Chondrocyte (in vitro differentiated cells): Measurements from ENCODE around the gene KATNA1. TPM values are rescaled to one million over a fixed set of nuclear protein-coding genes. Genes with fewer than 3 reads are reported as not detected.

Experiments
- DNase-seq: peaks from one replicate; pipeline ENCODE4 v3.0.0; 2021; ENCODE audit warnings: mixed read lengths, low spot score
- H3K27ac Mint-ChIP-seq: one replicate; pipeline ENCODE4 v1.8.0; 2021; ENCODE audit warnings: mild to moderate bottlenecking, moderate library complexity, mixed read lengths; ENCODE audit not compliant: unreplicated experiment
- H3K27me3 Mint-ChIP-seq: 2 replicates; pipeline ENCODE4 v1.8.0; 2021; ENCODE audit warnings: low read depth, mixed read lengths
- H3K36me3 Mint-ChIP-seq: 2 replicates; pipeline ENCODE4 v1.8.0; 2021; ENCODE audit warnings: low read depth, mixed read lengths
- H3K4me1 Mint-ChIP-seq: 2 replicates; pipeline ENCODE4 v1.8.0; 2021; ENCODE audit warnings: low read depth, mild to moderate bottlenecking, mixed read lengths
- H3K4me3 Mint-ChIP-seq: one replicate; pipeline ENCODE4 v1.8.0; 2021; ENCODE audit warnings: mild to moderate bottlenecking, moderate library complexity, mixed read lengths; ENCODE audit not compliant: unreplicated experiment
- H3K9me3 Mint-ChIP-seq: 2 replicates; pipeline ENCODE4 v1.8.0; 2021; ENCODE audit warnings: low read depth, mixed read lengths
- total RNA-seq: library from RNA; stranded (reverse); gene quantifications from 3 replicates; pipeline ENCODE4 v1.2.1, GENCODE V29; 2021
- TF ChIP-seq, protein P1 (sequence below): fragments of 200-600 bp; sonication (generic); IDR thresholded peaks from 2 replicates; pipeline ENCODE4 v1.5.0; 2021; ENCODE audit warnings: antibody characterized with exemption, mild to moderate bottlenecking, moderate library complexity

KATNA1 gene
- total RNA-seq, 1 donor from 2014 or later = 17.1 TPM

DNA sequence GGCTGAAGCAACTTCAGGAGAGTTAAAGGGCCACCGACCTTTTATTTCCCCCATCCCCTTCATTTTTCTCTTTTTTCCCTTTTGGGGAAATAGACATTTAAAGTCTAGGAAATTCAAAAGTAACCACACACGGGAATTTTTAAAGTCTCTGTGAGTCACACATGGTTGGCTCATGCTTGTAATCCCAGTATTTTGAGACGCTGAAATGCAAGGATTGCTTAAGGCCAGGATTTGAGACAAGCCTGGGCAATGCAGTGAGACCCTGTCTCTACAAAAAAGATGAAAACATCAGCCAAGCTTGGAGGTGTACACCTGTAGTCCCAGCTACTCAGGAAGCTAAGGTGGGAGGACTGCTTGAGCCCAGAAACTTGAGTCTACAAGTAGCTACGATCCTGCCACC, 34.2 kb downstream of the KATNA1 start:
- H3K27me3 Mint-ChIP-seq = no peaks in the 10 kb centered on the region
- H3K4me3 Mint-ChIP-seq = no peak overlapping the region
- H3K27ac Mint-ChIP-seq = no peak overlapping the region
- peaks cover 7% of the 10 kb centered on the region for H3K9me3 Mint-ChIP-seq
- no peaks in the 10 kb centered on the region for H3K4me1 Mint-ChIP-seq
- DNase-seq = no peak
- peaks cover 12% of the 10 kb centered on the region for H3K36me3 Mint-ChIP-seq
- TF ChIP-seq, protein P1, sequence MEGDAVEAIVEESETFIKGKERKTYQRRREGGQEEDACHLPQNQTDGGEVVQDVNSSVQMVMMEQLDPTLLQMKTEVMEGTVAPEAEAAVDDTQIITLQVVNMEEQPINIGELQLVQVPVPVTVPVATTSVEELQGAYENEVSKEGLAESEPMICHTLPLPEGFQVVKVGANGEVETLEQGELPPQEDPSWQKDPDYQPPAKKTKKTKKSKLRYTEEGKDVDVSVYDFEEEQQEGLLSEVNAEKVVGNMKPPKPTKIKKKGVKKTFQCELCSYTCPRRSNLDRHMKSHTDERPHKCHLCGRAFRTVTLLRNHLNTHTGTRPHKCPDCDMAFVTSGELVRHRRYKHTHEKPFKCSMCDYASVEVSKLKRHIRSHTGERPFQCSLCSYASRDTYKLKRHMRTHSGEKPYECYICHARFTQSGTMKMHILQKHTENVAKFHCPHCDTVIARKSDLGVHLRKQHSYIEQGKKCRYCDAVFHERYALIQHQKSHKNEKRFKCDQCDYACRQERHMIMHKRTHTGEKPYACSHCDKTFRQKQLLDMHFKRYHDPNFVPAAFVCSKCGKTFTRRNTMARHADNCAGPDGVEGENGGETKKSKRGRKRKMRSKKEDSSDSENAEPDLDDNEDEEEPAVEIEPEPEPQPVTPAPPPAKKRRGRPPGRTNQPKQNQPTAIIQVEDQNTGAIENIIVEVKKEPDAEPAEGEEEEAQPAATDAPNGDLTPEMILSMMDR = no peak

DNA sequence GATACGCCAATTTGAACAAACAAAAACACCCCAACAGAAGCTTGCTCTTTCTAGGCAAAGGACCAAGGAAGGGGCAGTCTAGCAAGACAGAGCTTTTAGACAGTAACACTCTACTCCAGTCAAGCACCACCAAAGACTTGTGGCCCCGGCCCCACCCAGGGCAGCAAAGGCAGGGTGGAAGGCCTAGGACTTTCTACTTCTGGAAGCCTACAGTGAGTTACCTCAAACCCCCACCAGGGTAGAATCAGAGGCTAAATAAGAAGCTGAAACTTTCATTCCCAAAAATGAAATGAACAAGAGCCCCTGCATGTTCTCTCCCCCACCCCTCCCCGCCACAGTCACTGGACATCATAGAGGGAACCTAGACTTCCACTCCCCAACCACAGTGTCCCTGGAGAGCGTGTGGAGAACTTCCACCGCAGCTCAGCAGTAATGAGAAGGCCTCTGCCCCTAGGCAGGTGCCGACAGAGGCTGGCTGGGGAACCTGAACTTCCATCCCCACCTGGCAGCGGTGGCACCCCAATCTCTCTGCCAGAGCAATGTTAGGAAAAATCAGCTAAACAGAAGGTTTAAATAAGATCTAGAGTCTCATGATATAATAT, 40.0 kb downstream of the KATNA1 start:
- no peak overlapping the region for H3K27ac Mint-ChIP-seq
- TF ChIP-seq, protein P1 = no peak
- peaks cover 8% of the 10 kb centered on the region for H3K36me3 Mint-ChIP-seq
- H3K9me3 Mint-ChIP-seq = peaks cover 7% of the 10 kb centered on the region
- H3K4me1 Mint-ChIP-seq = no peaks in the 10 kb centered on the region
- no peak for DNase-seq
- H3K4me3 Mint-ChIP-seq = no peak overlapping the region
- no peaks in the 10 kb centered on the region for H3K27me3 Mint-ChIP-seq

DNA sequence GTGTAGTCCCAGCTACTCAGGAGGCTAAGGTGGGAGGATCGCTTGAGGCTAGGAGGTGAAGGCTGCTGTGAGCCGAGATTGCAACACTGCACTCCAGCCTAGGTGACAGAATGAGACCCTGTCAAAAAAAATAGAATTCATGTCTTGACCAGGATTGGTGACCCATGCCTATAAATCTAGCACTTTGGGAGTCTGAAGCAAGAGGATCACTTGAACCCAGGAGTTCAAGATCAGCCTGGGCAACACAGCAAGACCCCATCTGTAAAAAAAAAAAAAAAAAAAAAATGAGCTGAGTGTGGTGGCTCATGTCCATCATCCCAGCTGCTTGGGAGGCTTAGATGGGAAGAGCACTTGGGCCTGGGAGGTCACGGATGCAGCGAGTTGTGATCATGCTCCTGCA, 48.0 kb downstream of the KATNA1 start:
- TF ChIP-seq, protein P1 = no peak
- Mint-ChIP-seq H3K27me3 (no peaks in the 10 kb centered on the region), H3K27ac (no peak overlapping the region), H3K9me3 (no peaks in the 10 kb centered on the region), H3K4me1 (no peaks in the 10 kb centered on the region), H3K36me3 (peaks cover 17% of the 10 kb centered on the region), H3K4me3 (no peak overlapping the region)
- no peak for DNase-seq

DNA sequence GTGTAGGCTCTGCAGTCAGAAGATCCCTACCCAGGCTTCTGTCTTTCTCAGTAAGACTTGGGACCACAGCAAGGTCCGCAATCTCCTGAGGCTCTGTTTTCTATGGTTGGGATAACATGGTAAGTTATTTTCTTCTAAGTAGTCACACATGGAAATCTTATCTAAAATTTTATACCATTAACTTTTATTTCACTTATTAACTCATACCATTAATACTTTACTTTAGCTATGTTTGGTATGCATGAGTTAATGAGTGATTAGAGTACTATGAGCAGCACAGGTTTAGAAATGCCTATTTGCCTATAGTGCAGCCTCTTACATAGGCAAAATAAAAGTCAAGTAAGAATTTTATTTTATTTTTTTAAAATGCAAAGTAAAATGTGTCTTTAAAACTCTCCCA, 55.1 kb downstream of the KATNA1 start:
- no peak for DNase-seq
- Mint-ChIP-seq H3K27me3 (no peaks in the 10 kb centered on the region), H3K9me3 (no peaks in the 10 kb centered on the region), H3K27ac (no peak overlapping the region), H3K36me3 (peaks cover 18% of the 10 kb centered on the region), H3K4me1 (no peaks in the 10 kb centered on the region), H3K4me3 (no peak overlapping the region)
- TF ChIP-seq, protein P1 = no peak

DNA sequence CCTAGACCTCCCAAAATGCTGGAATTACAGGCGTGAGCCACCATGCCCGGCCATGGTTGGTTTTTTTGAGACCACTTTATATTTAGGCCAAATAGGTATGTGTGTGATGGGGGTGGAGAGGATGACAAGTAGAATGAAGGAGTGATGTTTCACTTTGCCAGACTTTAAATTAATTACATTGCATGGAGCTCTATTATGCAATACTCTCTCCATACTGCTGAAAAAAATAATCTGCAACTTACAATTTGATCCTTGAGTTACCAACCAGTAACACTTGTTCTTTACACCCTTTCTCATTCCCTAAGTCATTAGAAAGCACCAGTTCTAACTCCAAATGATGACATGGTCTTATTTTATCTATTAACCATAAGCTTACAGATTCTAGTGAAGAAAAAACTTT, 55.5 kb downstream of the KATNA1 start:
- no peaks in the 10 kb centered on the region for H3K27me3 Mint-ChIP-seq
- H3K27ac Mint-ChIP-seq = no peak overlapping the region
- TF ChIP-seq, protein P1 = no peak
- DNase-seq = no peak
- H3K4me3 Mint-ChIP-seq = no peak overlapping the region
- H3K4me1 Mint-ChIP-seq = no peaks in the 10 kb centered on the region
- peaks cover 18% of the 10 kb centered on the region for H3K36me3 Mint-ChIP-seq
- H3K9me3 Mint-ChIP-seq = no peaks in the 10 kb centered on the region
